H1 (cell line): ENCODE results near the gene PPFIBP2. TPM values are rescaled to one million over a fixed set of nuclear protein-coding genes. Genes with fewer than 3 reads are reported as not detected.

Experiments used
- ATF3 ChIP-seq: IDR thresholded peaks from 2 replicates; pipeline ENCODE4 v1.6.1; 2011; ENCODE audit warnings: low read depth, mild to moderate bottlenecking, low read length; ENCODE audit not compliant: insufficient read depth
- BACH1 ChIP-seq: IDR thresholded peaks from 2 replicates; pipeline ENCODE4 v1.6.1; 2012; ENCODE audit warnings: low read length, improper control_type of control experiment
- BRCA1 ChIP-seq: IDR thresholded peaks from 2 replicates; pipeline ENCODE4 v1.6.1; 2012; ENCODE audit warnings: low read depth, low read length, improper control_type of control experiment
- CBX5 ChIP-seq: fragments of 300-800, 300-1000 bp; sonication (generic); IDR thresholded peaks from 2 replicates; pipeline ENCODE4 v1.7.1; 2016; ENCODE audit warnings: antibody characterized with exemption, low read length, low read depth
- CBX8 ChIP-seq: fragments of 300-800, 300-1000 bp; sonication (generic); IDR thresholded peaks from 2 replicates; pipeline ENCODE4 v1.7.1; 2016; ENCODE audit warnings: low read depth, low read length, borderline replicate concordance
- CEBPB ChIP-seq: IDR thresholded peaks from 2 replicates; pipeline ENCODE4 v1.6.1; 2012; ENCODE audit warnings: low read depth, low read length
- CTCF ChIP-seq, 3 experiments: IDR thresholded peaks; 1 replicate in 2 of 3; 2 replicates in 1 of 3; pipeline versions ENCODE4 v1.5.1 to v1.6.1; 2011; ENCODE audit warnings: low read length in 3 of 3, mild to moderate bottlenecking in 3 of 3, inconsistent platforms in 2 of 3, low read depth in 1 of 3, moderate library complexity in 1 of 3; ENCODE audit not compliant: insufficient read depth in 1 of 3; ENCODE audit errors: control extremely low read depth in 1 of 3
- GTF2F1 ChIP-seq: IDR thresholded peaks from 2 replicates; pipeline ENCODE4 v1.6.1; 2012; ENCODE audit warnings: low read depth, low read length, improper control_type of control experiment, borderline replicate concordance
- MAFK ChIP-seq: IDR thresholded peaks from 2 replicates; pipeline ENCODE4 v1.6.1; 2012; ENCODE audit warnings: low read depth, mild to moderate bottlenecking, improper control_type of control experiment, low read length
- MAX ChIP-seq: IDR thresholded peaks from 2 replicates; pipeline ENCODE4 v1.6.1; 2012; ENCODE audit warnings: inconsistent platforms
- POU5F1 ChIP-seq: IDR thresholded peaks from 2 replicates; pipeline ENCODE4 v1.6.1; 2011; ENCODE audit warnings: low read depth, mild to moderate bottlenecking, low read length, moderate library complexity
- RFX5 ChIP-seq: IDR thresholded peaks from 2 replicates; pipeline ENCODE4 v1.6.1; 2011; ENCODE audit warnings: low read depth, low read length, improper control_type of control experiment, borderline replicate concordance
- SP2 ChIP-seq: IDR thresholded peaks from 2 replicates; pipeline ENCODE4 v1.6.1; 2012; ENCODE audit warnings: mild to moderate bottlenecking, low read length, inconsistent platforms
- SUZ12 ChIP-seq: fragments of 200-600 bp; sonication (generic); IDR thresholded peaks from 2 replicates; pipeline ENCODE4 v1.6.1; 2012; ENCODE audit warnings: mild to moderate bottlenecking, inconsistent platforms, low read length, moderate library complexity, mixed read lengths
- TAF1 ChIP-seq: IDR thresholded peaks from 2 replicates; pipeline ENCODE4 v1.6.1; 2011; ENCODE audit warnings: mild to moderate bottlenecking, low read depth, low read length
- ZNF274 ChIP-seq: IDR thresholded peaks from 2 replicates; pipeline ENCODE4 v1.7.0; 2012; ENCODE audit warnings: low read length, borderline replicate concordance; ENCODE audit errors: extremely low read depth
- polyA plus RNA-seq, 7 experiments: library from polyadenylated mRNA; depleted of rRNA in 3 of 7; stranded (reverse) in 5 of 7; unstranded in 2 of 7; fragments of >200 nt in 5 of 7; fragments of 200-250 nt in 2 of 7; gene quantifications; 1 replicate in 5 of 7; 2 replicates in 1 of 7; 4 replicates in 1 of 7; pipeline versions ENCODE4 v1.2.1 to v1.2.3, GENCODE V29; 2011 to 2013; ENCODE audit warnings: missing spikeins in 2 of 7, mixed read lengths in 2 of 7
- total RNA-seq: library from RNA; stranded (reverse); fragmentation: NEBNext Ultra II Directional; extraction: Animal tissue kit (Norgen Biotek cat#: 25700); gene quantifications from 2 replicates; pipeline ENCODE4 v1.2.1, GENCODE V29; 2021
- TF ChIP-seq, protein P1 (sequence below): IDR thresholded peaks from 2 replicates; pipeline ENCODE4 v1.6.1; 2012; ENCODE audit warnings: low read length, inconsistent platforms

PPFIBP2 gene
- total and polyA plus RNA-seq, 2 of the 8 experiments (the other 6 are each of a cell fraction or from before 2014, with no cell fraction given), result 5.5 to 9.8 TPM

- TF ChIP-seq ATF3 (no peak), SP2 (no peak), CEBPB (no peak), MAX (0 out of 2 replicates have a peak, but pooled peaks have one; percentile 15), CBX5 (no peak), CTCF (IDR thresholded peaks at IDR 0.05; ENCODE audit: control extremely low read depth in 1 of 3, insufficient read depth in 1 of 3, low read depth in 1 of 3, low read length in 3 of 3) (peak; percentile 30 to 84 (median 67)), BRCA1 (no peak), GTF2F1 (no peak), BACH1 (no peak), CBX8 (no peak), MAFK (no peak), ZNF274 (no peak), POU5F1 (no peak), TAF1 (no peak), RFX5 (no peak), SUZ12 (no peak)
- TF ChIP-seq, protein P1, sequence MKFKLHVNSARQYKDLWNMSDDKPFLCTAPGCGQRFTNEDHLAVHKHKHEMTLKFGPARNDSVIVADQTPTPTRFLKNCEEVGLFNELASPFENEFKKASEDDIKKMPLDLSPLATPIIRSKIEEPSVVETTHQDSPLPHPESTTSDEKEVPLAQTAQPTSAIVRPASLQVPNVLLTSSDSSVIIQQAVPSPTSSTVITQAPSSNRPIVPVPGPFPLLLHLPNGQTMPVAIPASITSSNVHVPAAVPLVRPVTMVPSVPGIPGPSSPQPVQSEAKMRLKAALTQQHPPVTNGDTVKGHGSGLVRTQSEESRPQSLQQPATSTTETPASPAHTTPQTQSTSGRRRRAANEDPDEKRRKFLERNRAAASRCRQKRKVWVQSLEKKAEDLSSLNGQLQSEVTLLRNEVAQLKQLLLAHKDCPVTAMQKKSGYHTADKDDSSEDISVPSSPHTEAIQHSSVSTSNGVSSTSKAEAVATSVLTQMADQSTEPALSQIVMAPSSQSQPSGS, result no peak
Observed at GRCh38 chr11:7536100-7536499, 22.3 kb downstream of the PPFIBP2 start (continued).
